ENCODE results near the gene PITPNB. TPM values are rescaled to one million over a fixed set of nuclear protein-coding genes. Genes with fewer than 3 reads are reported as not detected.
A peak's percentile ranks its signal among the peaks of the same experiment; 100 is the strongest.

The PITPNB gene
- total RNA-seq, 1 donor from 2014 or later, result 56.8 TPM

DNA sequence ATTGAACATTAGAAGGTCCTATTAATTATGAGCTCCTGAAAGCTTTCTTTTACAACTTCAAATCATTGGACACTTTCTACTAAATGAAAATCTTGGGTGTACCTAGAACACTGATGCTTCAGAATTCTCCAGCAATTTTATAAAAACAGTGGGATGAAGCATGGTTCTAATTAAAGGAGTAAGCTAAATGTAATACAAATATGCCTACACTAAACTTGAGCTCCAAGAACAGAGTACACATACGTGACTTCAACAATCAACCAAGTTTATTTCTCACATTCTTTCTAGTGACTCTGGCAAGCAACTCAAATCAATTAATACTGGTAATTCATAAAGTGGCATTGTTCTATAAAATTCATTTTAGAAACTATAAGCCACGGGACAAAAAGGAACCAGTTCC, 55.5 kb downstream of the PITPNB start:
- no peak for DNase-seq (ENCODE audit: extremely low read depth, low read depth, low spot score)

DNA sequence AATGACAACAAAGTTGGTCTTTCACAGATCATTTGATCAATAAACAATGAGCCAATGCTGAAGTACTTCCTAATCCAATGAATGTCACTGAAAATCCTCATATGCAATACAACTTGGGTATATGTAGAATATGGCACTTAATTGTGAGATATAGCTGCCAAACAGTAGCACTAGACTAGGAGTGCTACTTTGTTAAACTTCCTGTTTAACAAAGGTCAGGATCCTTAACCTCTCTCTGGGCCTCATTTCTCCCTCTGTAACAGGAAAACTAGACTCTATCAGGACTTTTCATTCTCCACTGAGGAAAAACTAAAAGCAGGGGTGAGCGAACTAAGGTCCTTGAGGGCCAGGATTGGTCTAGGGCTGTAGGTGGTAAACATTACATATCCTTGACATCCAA, 56.1 kb downstream of the PITPNB start:
- no peak for DNase-seq (ENCODE audit: extremely low read depth, low read depth, low spot score)

GRCh38 chr22:27859336-27859735, 59.7 kb downstream of the PITPNB start:
- no peak for DNase-seq (ENCODE audit: extremely low read depth, low read depth, low spot score)

DNA sequence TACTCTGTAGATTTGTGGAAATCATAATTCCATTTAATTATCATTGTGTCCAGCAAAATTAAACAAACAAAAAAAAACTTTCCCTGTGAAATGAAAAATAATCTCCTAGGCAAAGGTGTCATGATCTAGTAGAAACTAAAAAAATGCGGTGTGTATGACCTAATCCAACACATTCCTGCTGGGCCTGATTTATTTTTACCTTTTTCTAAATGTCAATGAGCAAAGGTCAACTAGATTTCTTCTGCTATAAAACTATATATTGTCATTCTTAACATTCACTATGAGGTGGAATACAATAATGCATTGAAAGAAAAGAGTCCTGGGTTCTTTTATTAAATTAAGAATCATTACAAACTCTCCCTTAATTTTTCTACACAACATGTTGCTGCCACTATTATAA, 60.4 kb downstream of the PITPNB start:
- no peak for DNase-seq (ENCODE audit: extremely low read depth, low read depth, low spot score)

DNA sequence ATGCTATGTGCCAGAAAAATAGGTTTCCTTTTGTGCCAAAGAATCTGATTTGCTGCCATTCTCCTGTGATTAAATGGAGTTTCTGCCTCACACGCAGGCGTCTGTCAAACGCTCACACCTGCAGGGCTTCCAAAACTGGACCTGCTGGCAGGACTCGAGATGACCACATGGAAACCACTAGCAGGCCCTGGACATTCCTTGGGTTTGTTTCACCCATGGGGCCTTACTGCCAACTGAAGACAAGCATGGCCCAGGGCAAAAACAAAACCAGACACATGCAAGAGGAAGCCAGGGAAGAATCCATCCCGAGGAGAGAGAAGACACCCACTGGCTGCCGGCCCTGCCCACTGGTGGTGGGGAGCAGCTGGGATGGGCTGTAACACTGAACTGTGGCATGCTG, 61.6 kb downstream of the PITPNB start:
- DNase-seq (ENCODE audit: extremely low read depth, low read depth, low spot score), result no peak

DNA sequence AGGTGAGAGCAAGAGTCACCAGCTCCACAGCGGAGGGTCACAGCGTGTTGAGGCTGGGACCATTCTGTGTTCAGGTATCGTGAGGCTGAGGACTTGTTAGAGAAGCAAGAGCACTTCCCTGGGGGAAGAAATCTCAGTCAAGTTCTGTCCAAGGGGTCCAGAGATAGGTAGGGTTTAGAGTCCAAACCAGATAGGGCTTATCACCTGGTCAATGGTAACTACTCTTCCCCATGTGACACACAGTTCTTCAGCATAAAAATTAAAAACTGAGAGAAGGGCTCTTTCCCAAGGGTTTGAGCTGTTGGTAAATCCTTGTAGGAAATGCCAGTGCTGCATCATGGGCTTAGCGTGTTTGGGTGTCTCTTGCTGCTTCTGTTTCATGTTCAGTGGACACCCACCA, 62.7 kb downstream of the PITPNB start:
- DNase-seq (ENCODE audit: extremely low read depth, low read depth, low spot score), result no peak

GRCh38 chr22:27853424-27853823, 65.6 kb downstream of the PITPNB start:
- DNase-seq (ENCODE audit: extremely low read depth, low read depth, low spot score), result no peak

GRCh38 chr22:27851974-27852746, 66.9 kb downstream of the PITPNB start:
- DNase-seq (ENCODE audit: extremely low read depth, low read depth, low spot score), result no peak

- DNase-seq (ENCODE audit: extremely low read depth, low read depth, low spot score), result peak; percentile 45
These were observed 69.0 kb downstream of the PITPNB start for GRCh38 chr22:27850000-27850521.

DNA sequence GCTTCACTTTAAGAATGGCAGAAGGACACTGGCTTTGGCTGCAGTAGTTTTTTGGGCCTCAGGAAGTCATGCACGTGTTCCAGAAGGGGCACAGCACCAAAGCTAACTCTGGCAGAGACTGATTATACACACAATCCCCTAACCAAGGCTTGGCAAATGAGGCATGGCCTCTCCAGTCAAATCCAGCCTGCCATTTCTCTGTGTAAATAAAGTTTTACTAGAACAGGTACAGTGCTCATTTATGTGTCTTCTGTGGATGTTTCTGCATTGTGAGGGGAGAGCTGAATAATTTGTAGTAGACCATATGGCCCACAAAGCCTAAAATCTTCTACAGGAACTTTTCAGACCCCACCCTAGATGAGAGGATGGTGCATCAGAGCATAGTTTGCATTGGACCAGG, 71.1 kb downstream of the PITPNB start:
- no peak for DNase-seq (ENCODE audit: extremely low read depth, low read depth, low spot score)

DNA sequence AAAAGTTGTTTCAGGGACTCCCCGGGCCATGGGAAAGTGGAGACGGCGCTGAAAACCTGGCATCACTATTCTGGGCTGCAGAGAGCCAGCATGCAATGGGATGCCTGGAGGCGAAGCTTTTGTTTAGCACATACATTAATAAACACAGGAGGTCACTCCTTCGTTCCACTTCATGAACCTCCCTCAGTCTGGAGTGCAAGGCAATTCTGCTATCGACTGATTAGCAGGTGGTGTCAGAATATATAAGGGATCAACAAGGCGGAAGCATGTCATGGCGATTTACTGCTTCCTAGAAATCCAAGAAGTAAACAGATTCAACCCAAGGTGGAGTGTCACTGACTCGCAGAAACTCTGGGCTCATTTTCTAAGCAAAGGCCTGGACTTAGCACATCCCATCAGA, 72.1 kb downstream of the PITPNB start:
- DNase-seq (ENCODE audit: extremely low read depth, low read depth, low spot score), result no peak

- DNase-seq (ENCODE audit: extremely low read depth, low read depth, low spot score), result no peak
These were observed 72.8 kb downstream of the PITPNB start for GRCh38 chr22:27846248-27846757.

DNA sequence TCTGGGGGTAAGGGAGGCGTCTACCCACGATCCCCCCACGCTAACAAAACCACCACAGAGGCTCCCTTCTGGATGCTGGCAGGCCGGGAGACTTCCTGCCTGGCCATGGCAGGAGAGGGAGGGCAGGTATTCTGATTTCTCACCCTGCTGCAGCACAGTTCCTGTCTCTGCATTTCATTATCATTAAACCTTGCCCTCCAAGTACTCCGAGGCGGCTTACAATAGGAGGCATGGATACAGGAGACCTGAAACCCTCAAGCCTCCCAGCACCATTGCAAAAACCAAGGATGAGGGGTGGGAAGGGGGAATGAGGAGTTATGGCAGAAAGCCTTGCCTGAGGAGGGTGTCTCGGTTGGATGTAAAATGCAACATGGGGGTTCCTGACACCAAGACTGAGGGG, 73.4 kb downstream of the PITPNB start:
- no peak for DNase-seq (ENCODE audit: extremely low read depth, low read depth, low spot score)

DNA sequence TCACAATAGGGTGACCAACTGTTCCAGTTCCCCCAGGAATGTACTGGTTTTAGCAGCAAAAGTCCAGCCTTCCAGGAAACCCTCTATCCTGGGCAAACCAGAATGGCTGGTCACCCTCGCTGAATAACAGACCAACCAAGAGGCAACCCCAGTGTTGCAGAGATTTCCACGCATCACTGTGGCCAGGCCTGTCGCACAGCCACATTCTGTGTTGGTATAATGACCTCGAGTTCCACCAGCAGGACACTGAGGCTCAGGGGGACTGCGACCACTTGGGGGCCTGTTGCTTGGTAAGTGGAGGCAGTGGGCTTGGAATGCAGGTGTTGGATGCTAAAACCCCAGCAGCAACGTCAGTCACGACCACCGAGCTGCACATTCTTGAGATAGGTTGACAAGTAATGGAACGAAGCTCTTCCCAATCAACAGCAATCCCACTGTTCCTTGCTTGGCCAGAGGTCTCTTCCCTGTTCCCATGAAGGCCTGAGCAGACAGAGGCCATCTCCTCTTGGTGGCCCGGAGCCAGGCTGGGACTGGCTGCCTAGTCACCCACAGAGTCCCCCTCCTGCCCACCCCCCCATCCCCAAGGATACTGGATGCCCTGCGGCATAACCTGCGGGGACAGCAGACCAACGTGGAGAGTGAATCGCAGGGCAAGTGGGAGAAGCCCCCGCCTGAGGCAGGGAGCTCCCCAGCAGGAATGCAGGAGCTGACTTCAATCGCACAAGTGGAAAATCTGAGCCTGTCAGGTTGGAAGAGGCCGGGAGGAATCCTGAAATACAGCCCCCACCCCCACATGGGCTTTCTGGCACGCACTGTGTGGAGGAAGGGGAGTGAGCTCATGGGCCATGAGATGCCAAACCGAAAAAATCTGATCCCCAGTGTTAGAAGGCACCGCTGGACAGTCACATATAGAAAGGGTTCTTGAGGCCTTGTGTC, 74.1 kb downstream of the PITPNB start:
- no peak for DNase-seq (ENCODE audit: extremely low read depth, low read depth, low spot score)

GRCh38 chr22:27844256-27844655, 74.8 kb downstream of the PITPNB start:
- DNase-seq (ENCODE audit: extremely low read depth, low read depth, low spot score), result no peak

DNA sequence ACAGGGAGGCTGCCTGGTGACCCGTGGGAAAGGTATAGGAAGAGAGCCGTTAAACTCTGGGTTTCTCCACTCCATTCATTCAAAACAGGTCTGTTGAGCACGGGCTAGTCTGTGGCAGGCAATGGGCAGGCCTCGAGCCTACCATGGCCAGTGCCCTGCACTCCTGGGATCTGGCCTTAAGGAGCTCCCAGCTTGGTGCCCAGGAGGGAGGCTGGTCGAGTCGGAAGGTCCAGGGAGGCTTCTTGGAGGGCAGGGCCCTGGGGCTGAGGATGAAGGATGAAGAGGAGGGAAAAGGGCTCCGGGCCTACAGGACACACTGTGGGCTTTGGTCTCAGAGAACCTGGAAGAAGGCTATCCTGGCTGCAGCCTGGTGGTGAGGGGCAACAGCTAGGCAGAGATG, 75.6 kb downstream of the PITPNB start:
- no peak for DNase-seq (ENCODE audit: extremely low read depth, low read depth, low spot score)

GRCh38 chr22:27842669-27843431, 76.2 kb downstream of the PITPNB start:
- DNase-seq (ENCODE audit: extremely low read depth, low read depth, low spot score), result no peak

DNA sequence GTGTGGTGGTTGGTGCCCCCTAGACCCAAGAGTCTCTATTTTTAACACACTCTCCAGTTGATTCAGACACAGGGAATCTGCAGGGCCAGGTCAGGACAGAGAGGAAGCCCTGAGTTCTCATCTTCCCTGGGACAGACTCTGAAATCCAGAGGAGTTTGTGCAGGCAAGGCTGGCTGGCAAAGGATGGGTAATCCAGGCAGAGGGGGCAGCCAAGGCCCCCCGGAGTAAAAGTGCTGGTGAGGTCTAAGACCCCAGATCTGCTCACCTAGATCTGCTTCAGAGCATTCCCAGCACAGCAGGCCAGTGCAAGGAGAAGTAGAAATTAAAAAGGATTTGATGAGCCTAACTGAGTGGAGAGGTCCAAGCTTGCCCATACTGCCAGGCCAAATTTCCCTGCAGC, 76.9 kb downstream of the PITPNB start:
- no peak for DNase-seq (ENCODE audit: extremely low read depth, low read depth, low spot score)

GRCh38 chr22:27840436-27840835, 78.6 kb downstream of the PITPNB start:
- no peak for DNase-seq (ENCODE audit: extremely low read depth, low read depth, low spot score)

- no peak for DNase-seq (ENCODE audit: extremely low read depth, low read depth, low spot score)
These were observed 79.9 kb downstream of the PITPNB start for GRCh38 chr22:27839057-27839660.
